MG63 (cell line): ENCODE data around the gene LHFPL6. TPM values are rescaled to one million over a fixed set of nuclear protein-coding genes. Genes with fewer than 3 reads are reported as not detected.

Experiments
- DNase-seq: peaks from one replicate; pipeline ENCODE4 v3.0.0-alpha.2; 2020
- H3K27me3 ChIP-seq: fragments of 250-450 bp; sonication (Bioruptor Pico); 2 replicates; pipeline ENCODE4 v1.5.1; 2020; ENCODE audit warnings: mild to moderate bottlenecking, moderate library complexity
- H3K36me3 ChIP-seq: fragments of 250-450 bp; sonication (Bioruptor Pico); 2 replicates; pipeline ENCODE4 v1.5.1; 2020; ENCODE audit warnings: mild to moderate bottlenecking, moderate library complexity
- H3K4me3 ChIP-seq: fragments of 250-450 bp; sonication (Bioruptor Pico); 2 replicates; pipeline ENCODE4 v1.5.1; 2020; ENCODE audit warnings: mild to moderate bottlenecking, moderate library complexity
- H3K9me3 ChIP-seq: fragments of 250-450 bp; sonication (Bioruptor Pico); 2 replicates; pipeline ENCODE4 v1.5.1; 2020; ENCODE audit warnings: mild to moderate bottlenecking, moderate library complexity
- total RNA-seq: library from RNA; depleted of rRNA; stranded (reverse); fragments of >200 nt; shearing (Covaris generic); gene quantifications from 2 replicates; pipeline ENCODE4 v1.2.3, GENCODE V29; 2014; ENCODE audit warnings: low replicate concordance

Gene LHFPL6
- total RNA-seq, 1 experiment from 2014 or later: 71.5 TPM

GRCh38 chr13:39379667-39380655 is 223.0 kb downstream of the LHFPL6 start:
- Histone ChIP-seq H3K27me3 (no peaks in the 10 kb centered on the region), H3K4me3 (no peak overlapping the region), H3K36me3 (peaks cover 3% of the 10 kb centered on the region; the same call in 1 of the 2 replicates), H3K9me3 (no peaks in the 10 kb centered on the region)
- peak; percentile 14 for DNase-seq

GRCh38 chr13:39379118-39379517 is 223.9 kb downstream of the LHFPL6 start:
- Histone ChIP-seq H3K27me3 (no peaks in the 10 kb centered on the region), H3K4me3 (no peak overlapping the region), H3K9me3 (no peaks in the 10 kb centered on the region), H3K36me3 (peaks cover 3% of the 10 kb centered on the region; the same call in 1 of the 2 replicates)
- DNase-seq: no peak

- Histone ChIP-seq H3K27me3 (no peaks in the 10 kb centered on the region), H3K9me3 (no peaks in the 10 kb centered on the region), H3K36me3 (peaks cover 7% of the 10 kb centered on the region; the same call in 1 of the 2 replicates), H3K4me3 (no peak overlapping the region)
- DNase-seq: no peak
Measured at GRCh38 chr13:39378306-39378705, 224.7 kb downstream of the LHFPL6 start.

GRCh38 chr13:39377699-39378098 is 225.3 kb downstream of the LHFPL6 start:
- DNase-seq: no peak

GRCh38 chr13:39376076-39376475 is 226.9 kb downstream of the LHFPL6 start:
- Histone ChIP-seq H3K9me3 (no peaks in the 10 kb centered on the region), H3K36me3 (peaks cover 7% of the 10 kb centered on the region; the same call in 1 of the 2 replicates), H3K27me3 (no peaks in the 10 kb centered on the region), H3K4me3 (no peak overlapping the region)
- DNase-seq: no peak

More at GRCh38 chr13:39377699-39378098, 225.3 kb downstream of the LHFPL6 start:
- H3K9me3 ChIP-seq: no peaks in the 10 kb centered on the region
- no peaks in the 10 kb centered on the region for H3K27me3 ChIP-seq
- H3K4me3 ChIP-seq: no peak overlapping the region
- H3K36me3 ChIP-seq: peaks cover 7% of the 10 kb centered on the region; the same call in 1 of the 2 replicates

- Histone ChIP-seq H3K36me3 (peaks cover 7% of the 10 kb centered on the region; the same call in 1 of the 2 replicates), H3K9me3 (no peaks in the 10 kb centered on the region), H3K4me3 (no peak overlapping the region), H3K27me3 (no peaks in the 10 kb centered on the region)
- no peak for DNase-seq
Measured at GRCh38 chr13:39375601-39376000, 227.4 kb downstream of the LHFPL6 start.

GRCh38 chr13:39374741-39375189 is 228.2 kb downstream of the LHFPL6 start:
- no peak for DNase-seq
- Histone ChIP-seq H3K9me3 (no peaks in the 10 kb centered on the region), H3K36me3 (peaks cover 7% of the 10 kb centered on the region; the same call in 1 of the 2 replicates), H3K4me3 (no peak overlapping the region), H3K27me3 (no peaks in the 10 kb centered on the region)

- no peak for DNase-seq
- H3K9me3 ChIP-seq: no peaks in the 10 kb centered on the region
- H3K4me3 ChIP-seq: no peak overlapping the region
- H3K36me3 ChIP-seq: peaks cover 7% of the 10 kb centered on the region; the same call in 1 of the 2 replicates
- no peaks in the 10 kb centered on the region for H3K27me3 ChIP-seq
Measured at GRCh38 chr13:39373145-39373544, 229.8 kb downstream of the LHFPL6 start.

GRCh38 chr13:39371706-39372105 is 231.3 kb downstream of the LHFPL6 start:
- Histone ChIP-seq H3K9me3 (no peaks in the 10 kb centered on the region), H3K36me3 (peaks cover 4% of the 10 kb centered on the region; the same call in 1 of the 2 replicates), H3K4me3 (no peak overlapping the region), H3K27me3 (no peaks in the 10 kb centered on the region)
- no peak for DNase-seq

- H3K27me3 ChIP-seq: no peaks in the 10 kb centered on the region
- H3K4me3 ChIP-seq: no peak overlapping the region
- DNase-seq: no peak
- no peaks in the 10 kb centered on the region for H3K9me3 ChIP-seq
- H3K36me3 ChIP-seq: peaks cover 4% of the 10 kb centered on the region; the same call in 1 of the 2 replicates
Measured at GRCh38 chr13:39370554-39370953, 232.4 kb downstream of the LHFPL6 start.

GRCh38 chr13:39370048-39370447 is 232.9 kb downstream of the LHFPL6 start:
- H3K4me3 ChIP-seq: no peak overlapping the region
- DNase-seq: no peak
- H3K9me3 ChIP-seq: no peaks in the 10 kb centered on the region

GRCh38 chr13:39369161-39369890 is 233.7 kb downstream of the LHFPL6 start:
- H3K27me3 ChIP-seq: no peaks in the 10 kb centered on the region
- H3K9me3 ChIP-seq: no peaks in the 10 kb centered on the region
- DNase-seq: no peak
- H3K4me3 ChIP-seq: no peak overlapping the region
- peaks cover 4% of the 10 kb centered on the region; the same call in 1 of the 2 replicates for H3K36me3 ChIP-seq

More at GRCh38 chr13:39370048-39370447, 232.9 kb downstream of the LHFPL6 start:
- Histone ChIP-seq H3K36me3 (peaks cover 4% of the 10 kb centered on the region; the same call in 1 of the 2 replicates), H3K27me3 (no peaks in the 10 kb centered on the region)

- Histone ChIP-seq H3K9me3 (no peaks in the 10 kb centered on the region), H3K4me3 (no peak overlapping the region), H3K36me3 (no peaks in the 10 kb centered on the region; the same call in 1 of the 2 replicates), H3K27me3 (no peaks in the 10 kb centered on the region)
- no peak for DNase-seq
Measured at GRCh38 chr13:39365879-39366278, 237.1 kb downstream of the LHFPL6 start.

GRCh38 chr13:39364947-39365468 is 238.0 kb downstream of the LHFPL6 start:
- H3K4me3 ChIP-seq: no peak overlapping the region
- no peaks in the 10 kb centered on the region; the same call in 1 of the 2 replicates for H3K36me3 ChIP-seq
- no peak for DNase-seq
- H3K27me3 ChIP-seq: no peaks in the 10 kb centered on the region
- no peaks in the 10 kb centered on the region for H3K9me3 ChIP-seq

GRCh38 chr13:39363382-39363772 is 239.6 kb downstream of the LHFPL6 start:
- H3K4me3 ChIP-seq: no peak overlapping the region
- H3K9me3 ChIP-seq: no peaks in the 10 kb centered on the region; the same call in none of the 2 replicates
- H3K27me3 ChIP-seq: no peaks in the 10 kb centered on the region
- DNase-seq: peak; percentile 38
- no peaks in the 10 kb centered on the region; the same call in 1 of the 2 replicates for H3K36me3 ChIP-seq

- H3K9me3 ChIP-seq: peaks cover under 1% of the 10 kb centered on the region
- DNase-seq: no peak
Measured at GRCh38 chr13:39362652-39363381, 240.2 kb downstream of the LHFPL6 start.

More at GRCh38 chr13:39362652-39363381, 240.2 kb downstream of the LHFPL6 start:
- no peaks in the 10 kb centered on the region for H3K27me3 ChIP-seq
- H3K4me3 ChIP-seq: no peak overlapping the region
- H3K36me3 ChIP-seq: no peaks in the 10 kb centered on the region; the same call in 1 of the 2 replicates
